Astrocyte of the cerebellum (primary cell): ENCODE measurements around the gene PRELID1.

Experiments
- DNase-seq: peaks from one replicate; pipeline ENCODE4 v3.0.0-alpha.2; 2011; ENCODE audit warnings: low read depth
- H3K4me3 ChIP-seq: 2 replicates; pipeline ENCODE4 v1.5.1; 2011; ENCODE audit warnings: mild to moderate bottlenecking, low read depth, low read length, moderate library complexity
- CTCF ChIP-seq: IDR thresholded peaks from 2 replicates; pipeline ENCODE4 v1.5.1; 2012; ENCODE audit warnings: low read length, low read depth, moderate library complexity, mild to moderate bottlenecking; ENCODE audit errors: missing control alignments
- in situ Hi-C: cut with HindIII; loops from 2 replicates; pipeline ENCODE4 v1.10.0; 2017; ENCODE audit warnings: low sequenced_read_pairs

The PRELID1 gene

GRCh38 chr5:177269232-177269895 is 34.2 kb upstream of the PRELID1 start:
- no peak for DNase-seq
- in situ Hi-C loops = no loop called here
- H3K4me3 ChIP-seq = no peak overlapping the region
- TF ChIP-seq CTCF = no peak

GRCh38 chr5:177269976-177270375 is 33.6 kb upstream of the PRELID1 start:
- H3K4me3 ChIP-seq = no peak overlapping the region
- DNase-seq = no peak
- in situ Hi-C loops = no loop called here
- no peak for TF ChIP-seq CTCF

GRCh38 chr5:177270653-177271052 is 32.9 kb upstream of the PRELID1 start:
- no peak for DNase-seq
- no peak overlapping the region for H3K4me3 ChIP-seq
- TF ChIP-seq CTCF = no peak
- in situ Hi-C loops = no loop called here

- no peak for DNase-seq
- no peak overlapping the region for H3K4me3 ChIP-seq
- TF ChIP-seq CTCF = no peak
- in situ Hi-C loops = no loop called here
Observed at GRCh38 chr5:177271113-177271512, 32.5 kb upstream of the PRELID1 start.

GRCh38 chr5:177275883-177276282 is 27.7 kb upstream of the PRELID1 start:
- no peak overlapping the region for H3K4me3 ChIP-seq
- in situ Hi-C loops = no loop called here
- TF ChIP-seq CTCF = no peak
- DNase-seq = no peak

- in situ Hi-C loops = no loop called here
- no peak overlapping the region for H3K4me3 ChIP-seq
- DNase-seq = no peak
- TF ChIP-seq CTCF = no peak
Observed at GRCh38 chr5:177276886-177277285, 26.7 kb upstream of the PRELID1 start.

- no peak overlapping the region for H3K4me3 ChIP-seq
- no peak for DNase-seq
- TF ChIP-seq CTCF = no peak
- in situ Hi-C loops = no loop called here
Observed at GRCh38 chr5:177288191-177288590, 15.4 kb upstream of the PRELID1 start.
